ENCODE data around the gene UTS2R. TPM values are rescaled to one million over a fixed set of nuclear protein-coding genes. Genes with fewer than 3 reads are reported as not detected.
A peak's percentile ranks its signal among the peaks of the same experiment; 100 is the strongest.

The UTS2R gene
- total and polyA plus RNA-seq, 7 donors, result not detected

GRCh38 chr17:82412535-82413520 lies 41.3 kb downstream of the UTS2R start:
- WGBS, 2 donors, result 81 to 85% methylated on average over 29 of the region's 29 CpGs
- TF ChIP-seq EP300 (IDR thresholded peaks at IDR 0.05), result no peak
- TF ChIP-seq CTCF (IDR thresholded peaks at IDR 0.05), result no peak
- no peak for TF ChIP-seq POLR2AphosphoS5 (IDR thresholded peaks at IDR 0.05)
- TF ChIP-seq POLR2A (IDR thresholded peaks at IDR 0.05), result no peak
- no peaks in the 10 kb centered on the region for H3K27me3 ChIP-seq

GRCh38 chr17:82414548-82415281 lies 43.1 kb downstream of the UTS2R start:
- Histone ChIP-seq H3K27ac (no peak overlapping the region), H3K27me3 (no peaks in the 10 kb centered on the region), H3K36me3 (peaks cover 0 to 7% (median 0%) of the 10 kb centered on the region in 4 donors), H3K4me3 (no peak overlapping the region), H3K4me1 (peaks cover 0 to 26% (median 12%) of the 10 kb centered on the region in 4 donors), H3K9me3 (no peaks in the 10 kb centered on the region)
- peak; percentile 31 to 70 (median 65) for TF ChIP-seq CTCF (IDR thresholded peaks at IDR 0.05)
- TF ChIP-seq POLR2AphosphoS5 (IDR thresholded peaks at IDR 0.05), result no peak
- WGBS, 2 donors, result 24 to 28% methylated on average over 38 of the region's 38 CpGs
- intact Hi-C loops (cut with DNase I), result loop anchor here (2.0 to 10.0 kb wide), 2 partner anchors 64 to 210 kb away; no protein-coding TSS in a partner anchor
- peak; percentile 78 for DNase-seq

More at GRCh38 chr17:82412535-82413520, 41.3 kb downstream of the UTS2R start:
- no peak overlapping the region for H3K27ac ChIP-seq
- peaks cover 0 to 12% (median 4%) of the 10 kb centered on the region in 4 donors for H3K4me1 ChIP-seq
- H3K4me3 ChIP-seq, result no peak overlapping the region
- peaks cover 0 to 22% (median 0%) of the 10 kb centered on the region in 4 donors for H3K36me3 ChIP-seq
- intact Hi-C loops (cut with DNase I), result loop anchor here (10.0 kb wide), 1 partner anchor 208 kb away; no protein-coding TSS in a partner anchor
- no peak for DNase-seq
- no peaks in the 10 kb centered on the region for H3K9me3 ChIP-seq

GRCh38 chr17:82415336-82415735 lies 43.8 kb downstream of the UTS2R start:
- Histone ChIP-seq H3K27ac (no peak overlapping the region), H3K27me3 (no peaks in the 10 kb centered on the region), H3K36me3 (peaks cover 0 to 11% (median 0%) of the 10 kb centered on the region in 4 donors), H3K4me3 (no peak overlapping the region), H3K4me1 (peaks cover 0 to 26% (median 12%) of the 10 kb centered on the region in 4 donors), H3K9me3 (no peaks in the 10 kb centered on the region)
- WGBS, 2 donors, result 95 to 97% methylated on average over 26 of the region's 26 CpGs
- TF ChIP-seq POLR2A (IDR thresholded peaks at IDR 0.05) (no peak), POLR2AphosphoS5 (IDR thresholded peaks at IDR 0.05) (no peak), CTCF (IDR thresholded peaks at IDR 0.05) (no peak), EP300 (IDR thresholded peaks at IDR 0.05) (no peak)
- no peak for DNase-seq
- intact Hi-C loops (cut with DNase I), result loop anchor here (2.0 to 10.0 kb wide), 2 partner anchors 65 to 211 kb away; no protein-coding TSS in a partner anchor

- Histone ChIP-seq H3K4me3 (no peak overlapping the region), H3K36me3 (peaks cover 0 to 14% (median 1%) of the 10 kb centered on the region in 4 donors), H3K4me1 (peaks cover 0 to 26% (median 12%) of the 10 kb centered on the region in 4 donors), H3K27me3 (no peaks in the 10 kb centered on the region), H3K9me3 (no peaks in the 10 kb centered on the region), H3K27ac (no peak overlapping the region)
- intact Hi-C loops (cut with DNase I), result loop anchor here (2.0 to 10.0 kb wide), 2 partner anchors 65 to 211 kb away; no protein-coding TSS in a partner anchor
- no peak for TF ChIP-seq EP300 (IDR thresholded peaks at IDR 0.05)
- DNase-seq, result no peak
- WGBS, 2 donors, result 91 to 94% methylated on average over 9 of the region's 9 CpGs
Observed at GRCh38 chr17:82415786-82416185, 44.2 kb downstream of the UTS2R start.
